K562 (cell line): Measurements from ENCODE around the gene WDR55. TPM values are rescaled to one million over a fixed set of nuclear protein-coding genes. Genes with fewer than 3 reads are reported as not detected.
A peak's percentile ranks its signal among the peaks of the same experiment; 100 is the strongest.

ENCODE experiments used
- ATAC-seq: fragments of 200-7000 bp; cut with Tn5 transposase; 3 replicates; pipeline ENCODE4 v1.9.1; 2020; ENCODE audit warnings: moderate library complexity
- BruUV-seq: library from RNA; stranded (reverse); fragments of 400-500 nt; replicated peaks from 2 replicates; lab custom pipeline; 2021; lab: Mats Ljungman, UMichigan
- CTCF ChIA-PET: fragments of 300-600 bp; formaldehyde crosslinking; extraction: SDS; loops from one replicate; lab custom pipeline; 2021; ENCODE audit warnings: low intra/inter-chr PET ratio; lab: Yijun Ruan, JAX
- POLR2A ChIA-PET: fragments of 300-600, 350-650 bp; sonication (Branson Sonifier 250); formaldehyde crosslinking; extraction: SDS; loops from one replicate; lab custom pipeline; 2021; ENCODE audit warnings: antibody characterized with exemption, inconsistent platforms; lab: Yijun Ruan, JAX
- DNase-seq, 4 experiments: peaks; one replicate each; pipeline versions ENCODE4 v3.0.0 to v3.0.0-alpha.2; 2011 to 2018; ENCODE audit warnings: low spot score in 3 of 4, mixed read lengths in 3 of 4; ENCODE audit errors: extremely low read depth in 1 of 4
- FAIRE-seq: peaks from 2 replicates; lab custom pipeline; 2011; peaks lifted over from hg19 to GRCh38; lab: Jason Lieb, UNC
- H2AFZ ChIP-seq: 2 replicates; pipeline ENCODE4 v1.6.0; 2011; ENCODE audit warnings: low read depth, low read length, control low read depth, inconsistent platforms
- H3K27ac ChIP-seq: fragments of 200-600 bp; 3 replicates; pipeline ENCODE4 v1.8.0; 2011; ENCODE audit warnings: low read depth, mild to moderate bottlenecking, control low read depth, inconsistent platforms, low read length, moderate library complexity, mixed read lengths; ENCODE audit errors: extremely low read depth
- H3K27me3 ChIP-seq, 2 experiments: fragments of 300-600 bp in 1 of 2; 2 replicates in 1 of 2; 3 replicates in 1 of 2; pipeline versions ENCODE4 v1.6.0 to v1.8.0; 2011; ENCODE audit warnings: inconsistent platforms in 2 of 2, low read length in 2 of 2, mild to moderate bottlenecking in 1 of 2, mixed read lengths in 1 of 2, moderate library complexity in 1 of 2; ENCODE audit not compliant: control insufficient read depth in 2 of 2, insufficient read depth in 2 of 2
- H3K36me3 ChIP-seq: fragments of 300-600 bp; 3 replicates; pipeline ENCODE4 v1.8.0; 2011; ENCODE audit warnings: mild to moderate bottlenecking, low read length, inconsistent platforms; ENCODE audit not compliant: control insufficient read depth, insufficient read depth
- H3K4me1 ChIP-seq, 2 experiments: fragments of 200-600 bp in 1 of 2; replicated peaks in 1 of 2; 2 replicates in 1 of 2; 3 replicates in 1 of 2; pipeline versions ENCODE4 v1.5.1 to v1.8.0; 2011; ENCODE audit warnings: inconsistent platforms in 2 of 2, low read length in 2 of 2, mild to moderate bottlenecking in 1 of 2, mixed read lengths in 1 of 2, moderate library complexity in 1 of 2; ENCODE audit not compliant: control insufficient read depth in 2 of 2, insufficient read depth in 2 of 2
- H3K4me2 ChIP-seq: 2 replicates; pipeline ENCODE4 v1.6.1; 2011; ENCODE audit warnings: low read length, control low read depth, inconsistent platforms, mixed read lengths; ENCODE audit not compliant: insufficient read depth
- H3K4me3 ChIP-seq: fragments of 200-600 bp; sonication (generic), shearing (Covaris generic); 2 replicates; pipeline ENCODE4 v1.5.1; 2016; ENCODE audit warnings: control low read depth, inconsistent platforms
- H3K79me2 ChIP-seq: fragments of 200-600 bp; 3 replicates; pipeline ENCODE4 v1.8.0; 2011; ENCODE audit warnings: low read length, inconsistent platforms; ENCODE audit not compliant: control insufficient read depth, insufficient read depth
- H3K9ac ChIP-seq, 2 experiments: 2 replicates each; pipeline versions ENCODE4 v1.6.0 to v1.6.1; 2011; ENCODE audit warnings: low read depth in 2 of 2, low read length in 2 of 2, control low read depth in 1 of 2, inconsistent platforms in 1 of 2, mild to moderate bottlenecking in 1 of 2, mixed read lengths in 1 of 2; ENCODE audit not compliant: insufficient read depth in 1 of 2
- H3K9me1 ChIP-seq: one replicate; pipeline ENCODE4 v1.6.0; 2011; ENCODE audit warnings: inconsistent platforms, mild to moderate bottlenecking, low read length, moderate library complexity; ENCODE audit not compliant: control insufficient read depth, insufficient read depth
- H3K9me3 ChIP-seq: replicated peaks from 2 replicates; pipeline ENCODE4 v1.5.1; 2011; ENCODE audit warnings: low read depth, low read length, inconsistent platforms; ENCODE audit not compliant: control insufficient read depth, insufficient read depth
- H4K20me1 ChIP-seq: replicated peaks from 2 replicates; pipeline ENCODE4 v1.6.1; 2011; ENCODE audit warnings: low read length, inconsistent platforms, mixed read lengths; ENCODE audit not compliant: control insufficient read depth, insufficient read depth
- BHLHE40 ChIP-seq: IDR thresholded peaks from 2 replicates; pipeline ENCODE4 v1.6.1; 2011; ENCODE audit warnings: low read length, improper control_type of control experiment
- EHMT2 ChIP-seq: fragments of 450-650 bp; IDR thresholded peaks from 2 replicates; pipeline ENCODE4 v1.6.1; 2018; ENCODE audit warnings: antibody characterized with exemption
- HNRNPH1 ChIP-seq: fragments of 200-400 bp; formaldehyde crosslinking; optimal IDR thresholded peaks from 2 replicates; pipeline ENCODE3; 2017; ENCODE audit warnings: low read depth, mild to moderate bottlenecking, low read length, moderate library complexity
- HNRNPK ChIP-seq: fragments of 200-400 bp; formaldehyde crosslinking; IDR thresholded peaks from one replicate; pipeline ENCODE4 v1.6.1; 2018; ENCODE audit warnings: mild to moderate bottlenecking, low read depth, low read length; ENCODE audit not compliant: poor library complexity, severe bottlenecking
- KLF16 ChIP-seq: IDR thresholded peaks from 2 replicates; pipeline ENCODE4 v1.6.1; 2016; ENCODE audit warnings: antibody characterized with exemption
- MEF2D ChIP-seq: conservative IDR thresholded peaks from 2 replicates; pipeline ENCODE4 v1.6.1; 2016; ENCODE audit warnings: low read depth, missing genetic modification characterization, missing compliant biosample characterization
- MXI1 ChIP-seq: IDR thresholded peaks from 2 replicates; pipeline ENCODE4 v1.6.1; 2011; ENCODE audit warnings: low read depth, mild to moderate bottlenecking, improper control_type of control experiment, low read length
- NCOR1 ChIP-seq: fragments of 450-650 bp; IDR thresholded peaks from 2 replicates; pipeline ENCODE4 v1.6.1; 2016; ENCODE audit warnings: mild to moderate bottlenecking, moderate library complexity
- NFIC ChIP-seq: fragments of 450-650 bp; IDR thresholded peaks from 2 replicates; pipeline ENCODE4 v1.6.1; 2017; ENCODE audit warnings: mild to moderate bottlenecking, inconsistent platforms
- PML ChIP-seq: IDR thresholded peaks from 2 replicates; pipeline ENCODE4 v1.6.1; 2012; ENCODE audit warnings: low read length, inconsistent platforms
- PYGO2 ChIP-seq: fragments of 450-650 bp; IDR thresholded peaks from 2 replicates; pipeline ENCODE4 v1.6.1; 2016; ENCODE audit warnings: mild to moderate bottlenecking, missing genetic modification characterization, moderate library complexity, missing compliant biosample characterization
- RB1 ChIP-seq: fragments of 450-650 bp; IDR thresholded peaks from 2 replicates; pipeline ENCODE4 v1.6.1; 2017; ENCODE audit warnings: low read depth, mild to moderate bottlenecking
- RBM14 ChIP-seq: fragments of 200-400 bp; formaldehyde crosslinking; IDR thresholded peaks from 2 replicates; pipeline ENCODE4 v1.6.1; 2018; ENCODE audit warnings: low read depth, mild to moderate bottlenecking, low read length, moderate library complexity, borderline replicate concordance; ENCODE audit not compliant: insufficient read depth
- THAP12 ChIP-seq: fragments of 250-450 bp; sonication (Bioruptor Pico); IDR thresholded peaks from 2 replicates; pipeline ENCODE4 v1.9.0; 2021; ENCODE audit warnings: mild to moderate bottlenecking, inconsistent platforms
- ZNF655 ChIP-seq: fragments of 250-450 bp; sonication (Bioruptor Pico); IDR thresholded peaks from 2 replicates; pipeline ENCODE4 v1.5.0; 2021
- WGBS: fragments of 100-300 bp; shearing (Covaris generic); methylation state at CpG from one replicate; pipeline ENCODE4 v1.1.6; 2016; ENCODE audit warnings: low coverage, mixed read lengths; ENCODE audit not compliant: insufficient coverage; ENCODE audit errors: missing lambda C conversion rate; 5-methylcytosine and 5-hydroxymethylcytosine counted together
- in situ Hi-C: fragments of 300-500 bp; cut with MboI; formaldehyde crosslinking; loops from 4 replicates; pipeline ENCODE4 v1.15.0; 2018; ENCODE audit warnings: inconsistent platforms, mixed read lengths
- intact Hi-C: fragments of 100-400 bp; cut with micrococcal nuclease; formaldehyde crosslinking; loops from 2 replicates; pipeline ENCODE4 v1.14.2; 2022
- polyA plus RNA-seq, 8 experiments: library from polyadenylated mRNA; depleted of rRNA in 4 of 8; stranded (reverse) in 5 of 8; unstranded in 3 of 8; fragments of >200 nt; fragmentation: Nextera tagmentation in 2 of 8; fragmentation: Illumina TruSeq in 1 of 8; extraction: Ambion mirVana in 2 of 8; extraction: Trizol in 1 of 8; gene quantifications; 2 replicates each; pipeline versions ENCODE4 v1.2.1 to v1.2.3, GENCODE V29; 2011 to 2014; ENCODE audit warnings: inconsistent platforms in 1 of 8, missing spikeins in 1 of 8
- total RNA-seq, 7 experiments: library from RNA; depleted of rRNA in 6 of 7; stranded (reverse); fragments of >200 nt in 6 of 7; fragmentation: Illumina TruSeq in 2 of 7; extraction: Trizol in 2 of 7; gene quantifications; 2 replicates each; pipeline versions ENCODE4 v1.2.1 to v1.2.3, GENCODE V29; 2011 to 2021; ENCODE audit warnings: low replicate concordance in 1 of 7
- TF ChIP-seq, protein P1 (sequence below): IDR thresholded peaks from 2 replicates; pipeline ENCODE4 v1.6.1; 2016; ENCODE audit warnings: missing genetic modification characterization, missing compliant biosample characterization

WDR55 gene
- total and polyA plus RNA-seq, 9 of the 15 experiments (the other 6 are each of a cell fraction or from before 2014, with no cell fraction given): 5.2 to 45.0 (median 29.3) TPM

DNA sequence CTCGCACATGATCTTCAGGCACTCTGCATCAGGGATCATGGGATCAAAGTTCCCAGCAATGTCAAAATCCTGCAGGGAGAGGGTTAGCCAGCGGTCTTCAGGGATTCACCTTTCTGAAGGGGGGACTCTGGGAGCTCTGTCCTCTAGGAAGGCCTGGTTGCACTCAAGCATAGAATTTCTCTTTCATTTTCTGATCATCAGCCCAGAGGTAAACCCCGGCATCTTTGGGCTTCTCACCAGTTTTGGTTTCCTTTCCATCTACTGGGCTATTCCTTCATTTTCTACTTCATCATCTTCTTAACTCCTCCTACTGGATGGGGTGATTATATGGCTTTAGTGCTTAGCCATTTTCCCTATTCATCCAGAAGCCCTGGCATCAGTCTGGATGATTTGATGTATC lies 13.2 kb downstream of the WDR55 start (continued):
- no peak for TF ChIP-seq HNRNPH1
- no peak for TF ChIP-seq RB1
- TF ChIP-seq HNRNPK: no peak

GRCh38 chr5:140678993-140679392 lies 14.3 kb downstream of the WDR55 start:
- H3K4me2 ChIP-seq: peak overlapping the region; percentile 72
- POLR2A ChIA-PET: interaction anchor here (0.7 to 2.8 kb wide), 11 partner anchors 8 to 1019 kb away, joined by 3 to 19 read pairs (median 4); partner anchors contain the start of genes HARS1, HARS2, IK and NDUFA2
- H3K36me3 ChIP-seq: peaks cover 81% of the 10 kb centered on the region
- peaks cover 6 to 13% of the 10 kb centered on the region in 2 experiments; a peak in 3 of 5 replicates for H3K4me1 ChIP-seq
- peak; percentile 76 for ATAC-seq
- CTCF ChIA-PET: interaction anchor here (0.6 kb wide), 2 partner anchors 41 to 260 kb away, joined by 3 to 6 read pairs; no protein-coding TSS in a partner anchor
- no peaks in the 10 kb centered on the region for H3K9me3 ChIP-seq
- H3K79me2 ChIP-seq: no peaks in the 10 kb centered on the region
- peak overlapping the region in 1 of 2 experiments; percentile 31; a peak in 1 of 4 replicates for H3K9ac ChIP-seq
- WGBS: 4% methylated on average over 7 of the region's 7 CpGs
- in situ Hi-C loops: no loop called here
- H4K20me1 ChIP-seq: no peaks in the 10 kb centered on the region
- H3K27ac ChIP-seq: peak overlapping the region; percentile 58
- H3K27me3 ChIP-seq: no peaks in the 10 kb centered on the region
- H2AFZ ChIP-seq: no peak overlapping the region
- intact Hi-C loops: loop anchor here (2.0 kb wide), 1 partner anchor 32 kb away; no protein-coding TSS in a partner anchor
- peak; percentile 79 for FAIRE-seq
- DNase-seq: peak in 2 of 4 experiments; percentile 76 to 78
- H3K4me3 ChIP-seq: no peak overlapping the region
- BruUV-seq: no TSS peak
- no peaks in the 10 kb centered on the region for H3K9me1 ChIP-seq
- TF ChIP-seq PML: peak; percentile 40; the same call in 1 of the 2 replicates
- TF ChIP-seq THAP12: no peak
- peak; percentile 49 for TF ChIP-seq NFIC
- TF ChIP-seq BHLHE40: no peak
- TF ChIP-seq PYGO2: no peak
- TF ChIP-seq EHMT2: no peak
- no peak for TF ChIP-seq RBM14
- TF ChIP-seq NCOR1: peak; percentile 76
- no peak for TF ChIP-seq MEF2D (tag)
- TF ChIP-seq ZNF655 (CRISPR knock-in tag): no peak
- TF ChIP-seq KLF16: peak; percentile 49; the same call in 1 of the 2 replicates
- 0 out of 2 replicates have a peak, but pooled peaks have one; percentile 48 for TF ChIP-seq MXI1
- TF ChIP-seq, protein P1, sequence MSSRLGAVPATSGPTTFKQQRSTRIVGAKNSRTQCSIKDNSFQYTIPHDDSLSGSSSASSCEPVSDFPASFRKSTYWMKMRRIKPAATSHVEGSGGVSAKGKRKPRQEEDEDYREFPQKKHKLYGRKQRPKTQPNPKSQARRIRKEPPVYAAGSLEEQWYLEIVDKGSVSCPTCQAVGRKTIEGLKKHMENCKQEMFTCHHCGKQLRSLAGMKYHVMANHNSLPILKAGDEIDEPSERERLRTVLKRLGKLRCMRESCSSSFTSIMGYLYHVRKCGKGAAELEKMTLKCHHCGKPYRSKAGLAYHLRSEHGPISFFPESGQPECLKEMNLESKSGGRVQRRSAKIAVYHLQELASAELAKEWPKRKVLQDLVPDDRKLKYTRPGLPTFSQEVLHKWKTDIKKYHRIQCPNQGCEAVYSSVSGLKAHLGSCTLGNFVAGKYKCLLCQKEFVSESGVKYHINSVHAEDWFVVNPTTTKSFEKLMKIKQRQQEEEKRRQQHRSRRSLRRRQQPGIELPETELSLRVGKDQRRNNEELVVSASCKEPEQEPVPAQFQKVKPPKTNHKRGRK (tag): no peak
